Natural killer cell (primary cell): ENCODE measurements around the gene NEO1. TPM values are rescaled to one million over a fixed set of nuclear protein-coding genes. Genes with fewer than 3 reads are reported as not detected.

Source experiments
- ATAC-seq, 3 donors: fragments of 150-1000 bp in 2 of 3; fragments of 200-7000 bp in 1 of 3; cut with Tn5 transposase; 1 replicate in 1 of 3; 2 replicates in 2 of 3; pipeline ENCODE4 v1.10.0; 2021; ENCODE audit warnings: mild to moderate bottlenecking in 2 of 3, moderate library complexity in 2 of 3
- DNase-seq, 2 donors: peaks; one replicate each; pipeline versions ENCODE4 v3.0.0 to v3.0.0-alpha.2; 2013 to 2021; ENCODE audit warnings: mixed read lengths in 1 of 2
- H3K27ac ChIP-seq: one replicate; pipeline ENCODE4 v1.5.1; 2013; ENCODE audit warnings: mild to moderate bottlenecking, low read length
- H3K27me3 ChIP-seq: one replicate; pipeline ENCODE4 v1.6.1; 2013; ENCODE audit warnings: low read length; ENCODE audit not compliant: control insufficient read depth, insufficient read depth
- H3K36me3 ChIP-seq: one replicate; pipeline ENCODE4 v1.6.1; 2013; ENCODE audit warnings: low read length; ENCODE audit not compliant: control insufficient read depth, insufficient read depth
- H3K4me1 ChIP-seq: one replicate; pipeline ENCODE4 v1.6.1; 2013; ENCODE audit warnings: low read length; ENCODE audit not compliant: control insufficient read depth, insufficient read depth
- H3K4me3 ChIP-seq: one replicate; pipeline ENCODE4 v1.5.1; 2013; ENCODE audit warnings: low read length
- H3K9me3 ChIP-seq: one replicate; pipeline ENCODE4 v1.6.1; 2013; ENCODE audit warnings: low read length; ENCODE audit not compliant: control insufficient read depth, insufficient read depth
- H3K27ac Mint-ChIP-seq, 2 donors: one replicate each; pipeline ENCODE4 v1.8.0; 2022; ENCODE audit warnings: mild to moderate bottlenecking in 2 of 2, mixed read lengths in 2 of 2, moderate library complexity in 1 of 2
- H3K27me3 Mint-ChIP-seq, 2 donors: one replicate each; pipeline ENCODE4 v1.8.0; 2022; ENCODE audit warnings: low read depth in 2 of 2, mixed read lengths in 2 of 2
- H3K36me3 Mint-ChIP-seq: one replicate; pipeline ENCODE4 v1.8.0; 2022; ENCODE audit warnings: mixed read lengths
- H3K4me1 Mint-ChIP-seq, 2 donors: one replicate each; pipeline ENCODE4 v1.8.0; 2022; ENCODE audit warnings: mixed read lengths in 2 of 2
- H3K4me3 Mint-ChIP-seq: one replicate; pipeline ENCODE4 v1.8.0; 2022; ENCODE audit warnings: mild to moderate bottlenecking, moderate library complexity, mixed read lengths
- H3K9me3 Mint-ChIP-seq, 2 donors: one replicate each; pipeline ENCODE4 v1.8.0; 2022; ENCODE audit warnings: mixed read lengths in 2 of 2
- CTCF ChIP-seq: fragments of 200-600 bp; IDR thresholded peaks from one replicate; pipeline ENCODE4 v1.8.0; 2022; ENCODE audit warnings: antibody characterized with exemption
- WGBS: methylation state at CpG from one replicate; pipeline ENCODE4 v1.1.7; 2013; ENCODE audit warnings: missing lambda C conversion rate; ENCODE audit not compliant: insufficient coverage; 5-methylcytosine and 5-hydroxymethylcytosine counted together
- intact Hi-C: fragments of 100-400 bp; cut with micrococcal nuclease; formaldehyde crosslinking; loops from one replicate; pipeline ENCODE4 v1.14.2; 2022
- total RNA-seq, 4 donors: library from RNA; stranded (reverse); fragments of 120-200 nt in 1 of 4; gene quantifications; one replicate each; pipeline versions ENCODE4 v1.2.3 to v1.2.4, GENCODE V29; 2013 to 2022

The NEO1 gene
- total RNA-seq, 3 donors from 2014 or later (not counting 1 experiment from before 2014, with no cell fraction given) = 16.3 to 19.0 (median 17.4) TPM

GRCh38 chr15:73233623-73234022 lies 181.4 kb downstream of the NEO1 start:
- DNase-seq (no peak), ATAC-seq (no peak)
- Mint-ChIP-seq H3K4me1 (no peaks in the 10 kb centered on the region), H3K27ac (no peak overlapping the region), H3K27me3 (peaks cover 2 to 14% of the 10 kb centered on the region in 2 donors), H3K36me3 (peaks cover 8% of the 10 kb centered on the region), H3K9me3 (no peaks in the 10 kb centered on the region), H3K4me3 (no peak overlapping the region)
- no peaks in the 10 kb centered on the region for H3K27me3 ChIP-seq
- H3K9me3 ChIP-seq = no peaks in the 10 kb centered on the region
- no peaks in the 10 kb centered on the region for H3K36me3 ChIP-seq
- H3K27ac ChIP-seq = no peak overlapping the region
- TF ChIP-seq CTCF = no peak
- no peaks in the 10 kb centered on the region for H3K4me1 ChIP-seq
- 80% methylated on average over 2 of the region's 5 CpGs for WGBS
- intact Hi-C loops = no loop called here
- no peak overlapping the region for H3K4me3 ChIP-seq

- Histone ChIP-seq H3K4me1 (no peaks in the 10 kb centered on the region), H3K36me3 (no peaks in the 10 kb centered on the region), H3K27ac (no peak overlapping the region), H3K4me3 (no peak overlapping the region), H3K9me3 (no peaks in the 10 kb centered on the region), H3K27me3 (no peaks in the 10 kb centered on the region)
- no peaks in the 10 kb centered on the region for H3K9me3 Mint-ChIP-seq
- DNase-seq (no peak), ATAC-seq (no peak)
- intact Hi-C loops = no loop called here
- no peaks in the 10 kb centered on the region for H3K4me1 Mint-ChIP-seq
- no peak for TF ChIP-seq CTCF
- WGBS = 81% methylated on average over 2 of the region's 3 CpGs
- no peaks in the 10 kb centered on the region for H3K36me3 Mint-ChIP-seq
- no peak overlapping the region for H3K4me3 Mint-ChIP-seq
- peaks cover 0 to 3% of the 10 kb centered on the region in 2 donors for H3K27me3 Mint-ChIP-seq
- no peak overlapping the region for H3K27ac Mint-ChIP-seq
These were observed 185.6 kb downstream of the NEO1 start for GRCh38 chr15:73237910-73238309.

- Mint-ChIP-seq H3K9me3 (no peaks in the 10 kb centered on the region), H3K4me1 (no peaks in the 10 kb centered on the region), H3K27ac (no peak overlapping the region), H3K36me3 (no peaks in the 10 kb centered on the region), H3K27me3 (peaks cover 0 to 3% of the 10 kb centered on the region in 2 donors), H3K4me3 (no peak overlapping the region)
- TF ChIP-seq CTCF = no peak
- no peak overlapping the region for H3K27ac ChIP-seq
- no peaks in the 10 kb centered on the region for H3K9me3 ChIP-seq
- H3K4me1 ChIP-seq = no peaks in the 10 kb centered on the region
- DNase-seq (no peak), ATAC-seq (no peak)
- H3K36me3 ChIP-seq = no peaks in the 10 kb centered on the region
- 82% methylated on average over 10 of the region's 10 CpGs for WGBS
- no peaks in the 10 kb centered on the region for H3K27me3 ChIP-seq
- intact Hi-C loops = loop anchor here (2.0 kb wide), 1 partner anchor 25 kb away; no protein-coding TSS in a partner anchor
- no peak overlapping the region for H3K4me3 ChIP-seq
These were observed 187.4 kb downstream of the NEO1 start for GRCh38 chr15:73239564-73240215.
